Body of pancreas (tissue), 4 donors: ENCODE results near the gene F2R. TPM values are rescaled to one million over a fixed set of nuclear protein-coding genes. Genes with fewer than 3 reads are reported as not detected.

Source experiments
- ATAC-seq: fragments of 150-250 bp; one replicate; pipeline ENCODE4 v1.9.1; 2016
- DNase-seq, 4 donors: peaks; one replicate each; pipeline ENCODE4 v3.0.0-alpha.2; 2019
- H3K27ac ChIP-seq, 4 donors: fragments of 200-600 bp; sonication (generic); 1 replicate in 3 of 4; 2 replicates in 1 of 4; pipeline versions ENCODE4 v1.5.1 to v1.6.1; 2016 to 2019; ENCODE audit warnings: mild to moderate bottlenecking in 1 of 4, mixed read lengths in 1 of 4, moderate library complexity in 1 of 4
- H3K27me3 ChIP-seq, 2 donors: fragments of 200-600 bp; sonication (generic); one replicate each; pipeline ENCODE4 v1.6.0; 2016; ENCODE audit warnings: mild to moderate bottlenecking in 1 of 2
- H3K36me3 ChIP-seq, 2 donors: fragments of 200-600 bp; sonication (generic); replicated peaks in 1 of 2; 2 replicates each; pipeline ENCODE4 v1.5.1; 2016; ENCODE audit warnings: low read depth in 2 of 2; ENCODE audit not compliant: insufficient read depth in 1 of 2
- H3K4me1 ChIP-seq: fragments of 200-600 bp; sonication (generic); one replicate; pipeline ENCODE4 v1.6.0; 2016
- H3K4me3 ChIP-seq, 2 donors: fragments of 200-600 bp; sonication (generic); 1 replicate in 1 of 2; 2 replicates in 1 of 2; pipeline ENCODE4 v1.5.1; 2016 to 2019
- H3K9me3 ChIP-seq, 3 donors: fragments of 200-600 bp; sonication (generic); 1 replicate in 2 of 3; 2 replicates in 1 of 3; pipeline ENCODE4 v1.5.1; 2016
- POLR2A ChIP-seq, 3 donors: fragments of 450-650 bp; IDR thresholded peaks; one replicate each; pipeline ENCODE4 v1.6.1; 2016; ENCODE audit warnings: antibody characterized with exemption in 3 of 3, mild to moderate bottlenecking in 2 of 3
- WGBS, 2 donors: methylation state at CpG; one replicate each; pipeline ENCODE4 v1.1.5; 2017; 5-methylcytosine and 5-hydroxymethylcytosine counted together
- intact Hi-C: fragments of 100-400 bp; cut with DNase I; formaldehyde crosslinking; loops from one replicate; pipeline ENCODE4 v1.15.1; 2023
- total RNA-seq, 2 donors: library from RNA; depleted of rRNA; stranded (reverse); fragments of >200 nt; gene quantifications; one replicate each; pipeline ENCODE4 v1.1.0, GENCODE V29; 2016
- TF ChIP-seq, protein P1 (sequence below), 7 experiments: fragments of 450-650 bp in 4 of 7; fragments of 200-600 bp in 3 of 7; sonication (generic) in 3 of 7; IDR thresholded peaks; one replicate each; pipeline ENCODE4 v1.5.1; 2016 to 2019; ENCODE audit warnings: antibody characterized with exemption in 7 of 7

F2R gene
- total RNA-seq, 2 donors from 2014 or later, result 2.3 to 13.0 TPM

DNA sequence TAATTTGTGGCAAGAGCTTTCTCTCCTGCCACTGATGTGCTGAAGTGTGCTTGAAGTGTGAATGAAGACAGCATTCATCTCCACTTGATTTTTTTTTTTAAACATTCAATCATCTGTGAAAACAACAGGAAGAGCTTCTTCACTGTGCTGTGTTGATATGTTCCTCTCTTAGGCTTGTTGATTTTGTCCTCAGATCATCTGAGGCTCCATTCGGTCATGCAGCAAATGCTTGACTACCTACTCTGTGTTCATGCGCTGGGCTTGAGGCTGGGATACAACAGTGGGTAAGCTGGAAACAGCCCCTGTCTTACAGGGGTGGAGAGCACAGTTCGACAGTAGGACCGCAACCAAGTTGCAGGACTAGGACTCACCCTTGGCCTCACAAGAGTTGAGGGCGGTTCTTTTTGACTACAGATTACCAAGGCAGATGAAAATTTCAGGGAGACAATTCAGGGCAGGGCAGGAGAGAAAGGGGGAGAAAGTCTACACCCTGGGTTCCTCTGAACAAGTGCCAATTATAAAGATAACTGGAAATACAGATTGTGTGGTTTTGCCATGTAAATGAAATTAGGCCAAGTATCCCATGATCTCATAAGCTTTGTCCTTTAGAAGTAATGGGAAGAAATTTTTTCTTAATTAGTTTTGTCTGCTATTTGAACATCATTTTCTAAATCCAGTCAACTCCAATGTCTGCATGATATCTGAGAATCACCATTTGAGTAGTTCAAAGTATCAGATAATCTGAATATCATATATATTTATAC lies 31.0 kb upstream of the F2R start:
- Histone ChIP-seq H3K4me1 (no peaks in the 10 kb centered on the region), H3K9me3 (no peaks in the 10 kb centered on the region), H3K27me3 (no peaks in the 10 kb centered on the region), H3K4me3 (no peak overlapping the region), H3K36me3 (peaks cover 0 to 2% of the 10 kb centered on the region in 2 donors), H3K27ac (no peak overlapping the region)
- no peak for DNase-seq
- TF ChIP-seq POLR2A (IDR thresholded peaks at IDR 0.05), result no peak
- TF ChIP-seq, protein P1, sequence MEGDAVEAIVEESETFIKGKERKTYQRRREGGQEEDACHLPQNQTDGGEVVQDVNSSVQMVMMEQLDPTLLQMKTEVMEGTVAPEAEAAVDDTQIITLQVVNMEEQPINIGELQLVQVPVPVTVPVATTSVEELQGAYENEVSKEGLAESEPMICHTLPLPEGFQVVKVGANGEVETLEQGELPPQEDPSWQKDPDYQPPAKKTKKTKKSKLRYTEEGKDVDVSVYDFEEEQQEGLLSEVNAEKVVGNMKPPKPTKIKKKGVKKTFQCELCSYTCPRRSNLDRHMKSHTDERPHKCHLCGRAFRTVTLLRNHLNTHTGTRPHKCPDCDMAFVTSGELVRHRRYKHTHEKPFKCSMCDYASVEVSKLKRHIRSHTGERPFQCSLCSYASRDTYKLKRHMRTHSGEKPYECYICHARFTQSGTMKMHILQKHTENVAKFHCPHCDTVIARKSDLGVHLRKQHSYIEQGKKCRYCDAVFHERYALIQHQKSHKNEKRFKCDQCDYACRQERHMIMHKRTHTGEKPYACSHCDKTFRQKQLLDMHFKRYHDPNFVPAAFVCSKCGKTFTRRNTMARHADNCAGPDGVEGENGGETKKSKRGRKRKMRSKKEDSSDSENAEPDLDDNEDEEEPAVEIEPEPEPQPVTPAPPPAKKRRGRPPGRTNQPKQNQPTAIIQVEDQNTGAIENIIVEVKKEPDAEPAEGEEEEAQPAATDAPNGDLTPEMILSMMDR (IDR thresholded peaks at IDR 0.05), result no peak
- intact Hi-C loops, result no loop called here
- 92 to 94% methylated on average over 5 of the region's 5 CpGs for WGBS, 2 donors
- no peak for ATAC-seq

DNA sequence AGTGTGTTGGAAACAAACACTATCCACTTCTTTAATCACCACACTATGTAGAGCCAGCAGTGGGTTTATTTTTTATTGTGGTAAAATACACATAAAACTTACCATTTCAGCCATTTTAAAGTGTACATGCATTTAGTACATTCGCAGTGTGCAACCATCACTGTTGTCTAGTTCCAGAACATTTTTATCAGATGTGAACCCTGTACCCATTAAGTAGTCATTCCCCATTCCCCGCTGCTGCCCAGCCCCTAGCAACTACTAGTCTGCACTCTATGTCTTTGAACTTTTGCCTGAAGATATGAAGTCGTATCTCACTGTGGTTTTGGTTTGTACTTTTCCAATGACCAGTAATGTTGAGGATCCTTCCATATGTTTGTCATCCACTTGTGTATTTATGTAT lies 30.2 kb upstream of the F2R start:
- DNase-seq, result no peak
- no peak overlapping the region for H3K27ac ChIP-seq
- H3K36me3 ChIP-seq, result peaks cover 0 to 2% of the 10 kb centered on the region in 2 donors
- H3K9me3 ChIP-seq, result no peaks in the 10 kb centered on the region
- 92 to 93% methylated on average over 3 of the region's 3 CpGs for whole genome bisulfite sequencing, 2 donors
- TF ChIP-seq, protein P1 (IDR thresholded peaks at IDR 0.05), result no peak
- no peak for TF ChIP-seq POLR2A (IDR thresholded peaks at IDR 0.05)
- H3K4me3 ChIP-seq, result no peak overlapping the region
- H3K27me3 ChIP-seq, result no peaks in the 10 kb centered on the region
- intact Hi-C loops, result no loop called here
- no peaks in the 10 kb centered on the region for H3K4me1 ChIP-seq
- no peak for ATAC-seq

DNA sequence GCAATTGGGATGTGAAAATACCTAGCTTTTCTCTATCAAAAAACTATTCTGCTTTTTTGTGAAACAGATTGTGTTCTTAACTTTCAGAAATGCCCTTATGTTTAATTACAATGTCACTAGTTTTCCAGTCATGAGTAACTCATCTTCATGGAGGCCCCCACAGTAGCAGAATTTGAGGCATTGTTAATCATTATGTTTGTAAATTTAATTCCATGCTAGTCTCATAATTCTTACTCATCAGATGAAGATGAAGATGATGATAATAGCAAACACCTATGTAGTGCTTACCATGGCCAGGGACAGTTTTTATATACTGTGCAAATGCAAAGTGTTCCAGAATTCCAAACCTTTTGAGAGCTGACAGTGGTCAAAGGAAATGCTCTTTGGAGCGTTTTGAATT lies 27.7 kb upstream of the F2R start:
- H3K36me3 ChIP-seq, result peaks cover 0 to 2% of the 10 kb centered on the region in 2 donors
- ATAC-seq (no peak), DNase-seq (no peak)
- 97 to 100% methylated on average over 1 of the region's 1 CpG for WGBS, 2 donors
- no peaks in the 10 kb centered on the region for H3K9me3 ChIP-seq
- H3K4me3 ChIP-seq, result no peak overlapping the region
- no peak for TF ChIP-seq POLR2A (IDR thresholded peaks at IDR 0.05)
- TF ChIP-seq, protein P1 (IDR thresholded peaks at IDR 0.05), result no peak
- intact Hi-C loops, result no loop called here
- no peaks in the 10 kb centered on the region for H3K4me1 ChIP-seq
- no peaks in the 10 kb centered on the region for H3K27me3 ChIP-seq
- H3K27ac ChIP-seq, result no peak overlapping the region

DNA sequence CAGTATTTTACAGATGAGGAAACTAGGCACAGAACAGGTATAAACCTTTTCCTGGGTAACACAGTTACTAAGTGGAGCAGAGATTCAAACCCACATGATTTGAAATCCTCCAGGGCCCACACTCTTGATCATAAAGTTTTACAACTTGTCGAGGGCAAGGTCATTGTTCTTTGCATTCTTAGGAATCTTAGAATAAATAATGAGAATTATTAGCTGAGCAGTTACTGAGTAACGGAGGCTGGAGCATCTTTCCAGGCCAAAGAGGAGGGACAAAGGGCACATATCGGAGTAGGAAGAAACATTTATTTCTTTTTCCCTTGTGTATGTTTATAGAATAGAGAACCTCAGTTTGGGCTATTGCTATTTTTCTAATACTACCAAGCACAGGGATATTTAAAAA lies 27.1 kb upstream of the F2R start:
- Histone ChIP-seq H3K4me3 (no peak overlapping the region), H3K4me1 (no peaks in the 10 kb centered on the region), H3K9me3 (no peaks in the 10 kb centered on the region), H3K36me3 (peaks cover 0 to 2% of the 10 kb centered on the region in 2 donors), H3K27me3 (no peaks in the 10 kb centered on the region), H3K27ac (no peak overlapping the region)
- no peak for TF ChIP-seq POLR2A (IDR thresholded peaks at IDR 0.05)
- TF ChIP-seq, protein P1 (IDR thresholded peaks at IDR 0.05), result no peak
- intact Hi-C loops, result no loop called here
- ATAC-seq, result no peak
- no peak for DNase-seq
- WGBS, 2 donors, result 65 to 93% methylated on average over 3 of the region's 3 CpGs
